HEK293T (cell line): ENCODE results near the gene EFNA5.

ENCODE experiments used
- FOXM1 ChIP-seq: fragments of 450-650 bp; IDR thresholded peaks from 2 replicates; pipeline ENCODE4 v1.6.1; 2017; ENCODE audit warnings: mild to moderate bottlenecking, borderline replicate concordance
- TARDBP ChIP-seq: fragments of 450-650 bp; IDR thresholded peaks from 2 replicates; pipeline ENCODE4 v1.6.1; 2016
- ZNF384 ChIP-seq: fragments of 450-650 bp; IDR thresholded peaks from 2 replicates; pipeline ENCODE4 v1.6.1; 2016

DNA sequence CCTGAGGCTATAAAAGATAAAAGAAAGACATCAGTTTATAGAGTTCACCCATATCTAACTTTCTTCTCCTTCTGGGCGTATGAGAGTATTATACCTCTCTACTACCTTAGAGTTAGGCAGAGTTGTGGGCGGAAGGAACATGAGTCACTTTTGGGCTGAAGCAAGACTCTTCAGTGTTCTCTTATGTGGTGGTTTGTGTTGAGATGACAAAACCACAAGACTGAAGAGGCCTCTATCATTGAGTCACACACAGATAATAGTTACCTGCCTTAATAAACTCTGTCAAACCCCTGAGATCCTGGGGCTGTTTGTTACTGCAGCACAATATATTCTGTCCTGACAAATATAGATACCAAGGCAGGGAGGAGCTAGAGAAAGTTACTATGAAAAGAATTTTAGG, 184.2 kb downstream of the EFNA5 start:
- no peak for TF ChIP-seq FOXM1
- no peak for TF ChIP-seq ZNF384
- no peak for TF ChIP-seq TARDBP
